Activated CD8-positive, alpha-beta memory T cell treated with anti-CD3 and anti-CD28 coated beads for 48 hours (primary cell): ENCODE data around the gene BBOF1.

ENCODE experiments used
- DNase-seq, 3 experiments: peaks; one replicate each; pipeline ENCODE4 v3.0.0-alpha.2; 2020; ENCODE audit warnings: low read depth in 2 of 3, low spot score in 2 of 3

The BBOF1 gene

DNA sequence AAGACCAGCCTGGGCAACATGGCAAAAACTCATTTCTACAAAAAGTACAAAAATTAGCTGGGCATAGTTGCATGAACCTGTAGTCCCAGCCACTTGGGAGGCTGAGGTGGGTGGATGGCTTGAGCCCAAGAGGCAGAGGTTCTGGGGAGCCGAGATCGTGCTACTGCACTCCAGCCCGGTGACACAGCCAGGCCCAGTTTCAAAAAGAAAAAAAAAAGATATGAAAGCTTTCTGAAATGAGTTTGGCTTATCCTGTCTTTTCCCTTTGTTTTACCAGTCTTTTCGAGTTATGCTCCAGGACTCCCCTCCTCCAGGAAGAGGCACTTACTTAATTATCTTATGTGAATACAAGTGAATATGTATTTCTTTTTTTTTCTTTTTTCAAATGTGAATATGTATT is 3.2 kb downstream of the BBOF1 start:
- DNase-seq, result no peak

DNA sequence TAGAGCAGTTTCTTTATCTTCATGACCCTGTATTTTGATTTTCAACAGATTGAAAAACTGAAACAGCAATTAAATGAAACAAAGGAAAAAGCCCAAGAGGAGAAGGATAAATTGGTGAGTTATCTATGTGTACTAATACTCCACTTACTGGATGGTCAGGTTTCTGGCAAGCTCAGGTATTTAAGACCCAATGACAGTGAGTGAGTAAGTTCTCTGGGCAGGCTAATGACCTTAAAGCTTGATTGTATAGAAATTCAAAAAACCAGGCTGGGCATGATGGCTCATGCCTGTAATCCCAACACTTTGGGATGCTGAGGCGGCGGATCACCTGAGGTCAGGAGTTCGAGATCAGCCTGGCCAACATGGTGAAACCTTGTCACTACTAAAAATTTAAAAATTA is 10.0 kb downstream of the BBOF1 start:
- DNase-seq, result no peak

DNA sequence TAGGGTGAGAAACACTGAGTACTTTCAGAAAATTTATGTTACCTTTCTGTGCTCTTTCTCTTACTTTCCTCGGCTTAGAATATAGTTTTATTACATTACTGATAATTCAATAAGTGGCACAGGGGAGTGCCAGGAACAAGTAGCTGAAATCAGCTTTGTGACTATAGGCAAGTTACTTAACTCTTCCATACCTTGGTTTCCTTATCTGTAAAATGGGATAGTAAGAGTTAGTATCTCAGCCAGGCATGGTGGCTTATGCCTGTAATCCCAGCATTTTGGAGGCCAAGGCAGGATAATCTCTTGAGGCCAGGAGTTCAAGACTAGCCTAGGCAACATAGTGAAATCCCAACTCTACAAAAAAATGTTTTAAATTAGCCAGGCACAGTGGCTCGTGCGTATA is 15.4 kb downstream of the BBOF1 start:
- no peak for DNase-seq

DNA sequence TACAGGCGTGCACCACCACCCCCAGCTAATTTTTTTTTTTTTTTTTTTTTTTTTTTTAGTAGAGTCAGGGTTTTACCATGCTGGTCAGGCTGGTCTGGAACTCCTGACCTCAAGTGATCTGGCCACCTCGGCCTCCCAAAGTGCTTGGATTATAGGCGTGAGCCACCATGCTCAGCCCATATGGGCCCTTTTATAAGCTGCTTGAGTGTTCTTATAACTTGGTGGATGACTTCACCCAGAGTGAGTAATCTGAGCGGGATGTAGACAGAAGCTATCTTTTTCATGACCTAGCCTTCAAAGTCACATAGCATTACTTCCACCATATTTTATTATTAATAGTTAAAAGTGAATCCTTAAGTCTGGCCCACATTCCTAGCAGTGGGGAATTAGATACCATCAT is 16.4 kb downstream of the BBOF1 start:
- DNase-seq, result no peak

DNA sequence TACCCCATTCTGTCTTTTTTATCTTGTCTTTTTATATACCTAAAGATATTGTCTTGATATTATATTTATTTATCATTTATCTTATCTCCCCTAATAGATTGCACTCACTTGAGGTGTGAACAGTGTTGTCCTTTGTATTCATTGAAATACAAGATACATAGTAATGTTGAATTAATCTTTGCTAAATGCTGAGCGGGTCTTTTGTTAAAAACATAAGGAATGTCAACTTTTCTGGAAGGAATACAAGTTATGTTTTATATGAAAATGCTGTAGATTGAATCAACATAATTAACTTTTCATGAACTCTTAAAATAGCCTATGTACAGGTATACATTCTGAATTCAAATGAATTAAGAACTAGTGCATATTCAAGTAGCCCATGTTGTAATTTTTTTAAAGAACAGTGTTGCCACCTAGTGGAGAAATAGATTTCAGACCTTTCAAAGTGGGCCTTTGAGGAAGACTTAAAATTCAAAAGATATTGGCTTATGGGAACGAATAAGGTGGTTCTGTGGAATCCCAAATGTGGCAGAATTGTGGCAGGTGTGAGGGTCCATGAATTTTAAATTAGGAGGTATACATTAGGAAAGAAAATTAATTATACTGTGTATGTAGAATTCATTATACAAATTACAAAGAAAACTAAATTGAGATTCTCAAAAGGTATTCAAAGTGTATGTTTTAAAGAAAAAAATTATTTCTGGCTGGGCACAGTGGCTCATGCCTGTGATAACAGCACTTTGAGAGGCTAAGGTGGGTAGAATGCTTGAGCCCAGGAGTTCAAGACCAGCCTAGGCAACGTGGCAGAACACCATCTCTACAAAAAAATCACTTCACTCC is 19.1 kb downstream of the BBOF1 start:
- no peak for DNase-seq

DNA sequence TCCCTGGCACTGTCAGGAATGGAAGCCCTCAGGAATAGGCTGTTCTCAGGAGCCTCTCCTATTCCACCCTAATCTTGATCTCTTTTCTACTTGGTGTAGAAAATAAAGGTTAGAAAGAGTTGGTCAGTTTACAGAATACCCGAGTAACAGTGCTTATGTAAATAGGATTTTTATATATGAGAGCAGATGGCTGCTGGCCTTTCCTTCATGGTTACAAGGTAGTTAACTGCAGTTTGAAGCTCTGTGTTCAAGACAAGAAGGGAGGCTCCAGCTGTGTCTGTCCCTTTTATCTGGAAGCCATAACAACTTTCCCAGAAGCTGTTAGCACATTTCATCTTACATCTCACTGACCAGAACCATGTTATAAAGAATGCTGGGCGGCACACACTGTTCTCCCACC is 23.1 kb downstream of the BBOF1 start:
- DNase-seq, result no peak

DNA sequence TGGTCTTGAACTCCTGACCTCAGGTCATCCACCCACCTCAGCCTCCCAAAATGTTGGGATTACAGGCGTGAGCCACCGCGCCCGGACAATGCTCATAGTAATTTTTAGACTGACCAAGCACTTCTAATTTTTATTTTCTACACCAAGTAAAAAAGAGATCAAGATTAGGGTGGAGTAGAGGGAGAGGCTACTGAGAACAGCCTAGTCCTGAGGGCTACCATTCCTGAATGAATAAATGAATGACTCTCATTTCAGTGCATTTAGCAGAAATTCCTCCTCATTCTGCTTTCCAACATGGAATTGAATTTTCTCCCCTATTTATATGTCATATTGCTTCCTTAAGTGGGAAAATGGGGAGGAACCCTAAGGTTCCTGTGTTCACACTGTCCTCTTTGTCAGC is 26.4 kb downstream of the BBOF1 start:
- DNase-seq, result no peak

DNA sequence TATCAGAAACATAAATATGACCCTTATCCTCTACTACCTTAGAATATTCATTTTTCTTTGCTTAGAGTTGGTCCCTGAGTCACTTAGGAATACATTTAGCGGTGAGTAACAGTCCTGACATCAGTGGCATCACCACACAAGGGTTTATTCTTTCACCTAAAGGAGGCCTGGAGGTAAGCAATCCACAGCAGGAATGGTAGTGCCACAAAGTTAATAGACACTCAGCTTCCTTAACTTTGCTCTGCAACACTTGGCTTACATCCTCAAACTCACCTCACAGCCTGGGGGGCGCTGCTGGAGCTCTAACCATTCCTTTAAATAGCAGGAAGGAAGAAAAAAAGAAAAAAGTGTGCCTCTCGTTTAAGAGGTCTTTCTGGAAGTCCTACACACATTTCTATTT is 29.1 kb downstream of the BBOF1 start:
- no peak for DNase-seq

DNA sequence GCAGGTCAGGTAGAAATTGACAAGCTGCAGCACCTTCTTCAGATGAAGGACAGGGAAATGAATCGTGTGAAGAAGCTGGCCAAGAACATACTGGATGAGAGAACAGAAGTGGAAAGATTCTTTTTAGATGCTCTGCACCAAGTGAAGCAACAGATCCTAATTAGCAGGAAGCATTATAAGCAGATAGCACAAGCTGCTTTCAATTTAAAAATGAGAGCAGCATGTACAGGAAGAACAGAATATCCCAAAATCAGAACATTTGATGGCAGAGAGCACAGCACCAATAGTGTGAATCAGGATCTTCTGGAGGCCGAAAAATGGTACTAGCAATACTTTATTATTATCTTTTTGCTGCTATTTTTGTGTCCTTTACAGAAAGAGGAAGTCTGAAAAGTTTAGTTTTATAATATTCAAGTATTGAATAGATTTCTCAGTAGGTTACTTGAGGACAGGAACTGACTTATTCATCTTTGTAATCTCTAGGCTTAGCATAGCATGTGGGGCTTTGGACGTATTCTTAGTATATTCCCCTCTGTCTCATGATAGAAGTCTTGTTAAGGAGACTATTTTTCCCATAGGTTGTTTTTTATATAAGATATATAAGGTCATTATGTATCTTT is 30.8 kb downstream of the BBOF1 start:
- no peak for DNase-seq

DNA sequence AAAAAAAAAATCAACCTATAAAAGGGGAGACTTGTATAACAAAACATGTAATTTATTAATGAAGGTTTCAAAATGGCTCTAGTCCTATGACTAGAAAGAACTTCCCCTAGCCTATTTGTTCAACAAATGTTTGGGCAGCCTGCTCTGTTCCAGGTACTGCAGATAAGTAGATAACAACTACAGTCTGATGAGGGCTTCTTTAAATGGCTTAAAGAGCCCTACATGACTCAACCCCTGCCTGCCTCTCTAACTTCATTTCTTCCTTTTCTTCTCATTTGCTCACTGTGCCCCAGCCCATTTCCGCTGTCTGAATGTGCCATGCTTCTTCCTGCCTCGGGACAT is 43.6 kb downstream of the BBOF1 start:
- DNase-seq, result no peak

DNA sequence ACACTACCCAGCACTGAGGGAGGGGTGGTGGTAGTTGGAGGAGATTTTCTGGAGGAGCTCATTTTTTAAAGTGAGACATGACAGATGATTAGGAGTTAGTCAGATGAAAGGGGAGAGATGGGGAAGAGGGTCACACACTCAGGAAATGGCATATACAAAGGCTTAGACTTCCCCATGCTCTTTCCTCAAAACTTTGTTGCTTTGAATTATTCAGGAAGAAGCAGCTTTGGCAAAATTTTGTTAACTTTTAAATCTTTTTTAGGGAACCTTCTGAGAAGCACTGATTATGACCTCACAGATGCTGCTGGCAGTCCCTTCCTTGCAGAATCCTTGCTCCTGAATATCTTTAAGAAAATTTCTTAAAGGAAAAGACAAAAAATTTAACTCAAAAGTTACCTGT is 45.3 kb downstream of the BBOF1 start:
- DNase-seq, result no peak

DNA sequence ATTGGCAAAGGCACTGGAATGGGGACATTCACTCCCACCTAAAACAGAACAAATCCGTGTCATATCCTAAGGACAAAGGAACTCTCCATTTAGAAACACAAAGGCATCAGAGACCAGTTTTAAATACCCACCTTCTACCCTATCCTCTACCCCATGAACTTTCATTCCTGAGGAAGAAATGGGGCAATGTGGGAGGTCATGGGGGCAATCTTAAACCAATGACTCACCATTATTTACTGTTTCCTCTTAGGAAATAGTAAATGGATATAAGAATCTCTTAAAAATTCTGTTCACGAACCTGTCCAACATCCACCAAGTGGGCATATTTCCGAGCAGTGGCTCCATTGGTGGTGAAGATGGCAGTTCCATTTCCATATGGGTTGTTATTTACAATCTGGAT is 45.7 kb downstream of the BBOF1 start:
- DNase-seq, result no peak

DNA sequence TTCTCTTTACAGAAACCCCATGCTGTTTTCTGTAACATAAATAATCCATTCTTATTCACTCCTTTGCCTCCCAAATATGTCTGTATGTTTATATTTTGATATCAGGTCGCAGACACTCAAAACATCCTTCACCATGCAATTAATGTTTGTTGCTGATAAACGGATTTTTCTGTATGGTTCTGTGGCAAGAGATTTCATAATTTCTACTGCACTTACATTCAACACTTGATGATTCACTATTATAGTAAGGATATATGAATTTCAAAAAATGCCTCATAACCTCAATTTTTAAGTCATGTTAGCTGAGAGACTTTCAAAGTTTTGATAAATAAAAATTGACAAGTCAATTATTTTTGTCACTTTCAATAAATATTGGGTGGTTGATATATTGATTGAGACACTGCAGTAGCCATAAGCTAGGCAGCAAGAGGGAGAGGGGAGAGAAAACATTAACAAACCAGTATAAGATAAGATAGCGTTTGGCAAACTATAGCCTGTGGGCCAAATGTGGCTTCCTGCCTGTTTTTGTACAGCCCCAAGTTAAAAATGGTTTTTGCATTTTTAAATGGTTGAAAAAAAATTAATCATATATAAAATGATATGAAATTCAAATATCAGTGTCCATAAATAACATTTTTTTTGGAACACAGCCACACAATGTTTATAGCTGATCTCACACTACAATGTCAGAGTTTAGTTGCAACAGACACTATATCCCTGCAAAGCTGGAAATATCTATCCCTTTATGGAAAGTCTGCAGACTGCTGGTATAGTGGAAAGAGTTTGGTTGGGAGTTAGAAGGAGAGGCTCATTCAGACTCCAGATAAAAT is 46.8 kb downstream of the BBOF1 start:
- DNase-seq, result no peak

DNA sequence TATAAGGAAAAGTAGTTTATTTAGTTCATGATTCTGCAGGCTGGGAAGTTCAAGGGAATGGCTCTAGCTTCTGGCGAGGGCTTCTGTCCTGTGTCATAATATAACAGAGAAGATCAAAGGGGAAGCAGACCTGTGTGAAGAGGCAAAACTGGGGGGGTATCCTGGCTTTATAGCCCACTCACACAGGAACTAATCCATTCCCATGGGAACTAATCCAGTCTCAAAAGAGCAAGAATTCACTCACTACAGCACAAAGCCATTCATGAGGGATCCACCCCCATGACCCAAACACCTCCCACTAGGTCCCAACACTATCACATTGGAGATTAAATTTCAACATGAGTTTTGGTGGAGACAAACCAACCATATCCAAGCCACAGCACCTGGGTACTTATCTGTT is 58.3 kb downstream of the BBOF1 start:
- DNase-seq, result no peak

DNA sequence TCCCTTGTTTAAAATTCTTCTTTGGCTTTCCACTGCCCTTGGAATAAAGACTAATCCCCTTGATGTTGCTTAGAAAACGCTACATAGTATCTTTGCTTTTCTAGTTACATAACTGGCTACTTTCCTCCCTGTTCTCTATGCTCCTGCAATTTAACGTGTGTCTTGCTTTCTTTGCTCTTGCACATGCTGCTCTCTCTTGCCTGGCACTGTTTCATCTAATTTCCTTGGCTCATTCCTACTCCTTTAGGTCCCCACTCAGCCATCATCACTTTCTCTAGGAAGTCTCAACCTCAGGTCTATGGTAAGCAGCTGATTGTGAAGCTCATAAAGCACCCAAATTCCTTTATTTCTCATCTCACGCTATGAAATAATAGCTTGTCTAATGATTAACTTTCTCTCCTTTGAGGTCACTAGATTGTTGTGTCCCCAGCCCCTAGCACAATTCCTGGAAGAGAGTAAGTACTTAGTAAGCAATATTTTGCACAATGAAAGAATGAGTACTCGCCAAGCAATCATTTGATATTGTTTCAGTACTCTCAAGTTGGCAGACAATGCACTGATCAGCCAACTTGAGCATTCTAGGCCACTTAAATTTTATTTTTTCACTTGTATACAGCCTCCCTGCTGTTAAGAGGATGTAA is 61.8 kb downstream of the BBOF1 start:
- no peak for DNase-seq

DNA sequence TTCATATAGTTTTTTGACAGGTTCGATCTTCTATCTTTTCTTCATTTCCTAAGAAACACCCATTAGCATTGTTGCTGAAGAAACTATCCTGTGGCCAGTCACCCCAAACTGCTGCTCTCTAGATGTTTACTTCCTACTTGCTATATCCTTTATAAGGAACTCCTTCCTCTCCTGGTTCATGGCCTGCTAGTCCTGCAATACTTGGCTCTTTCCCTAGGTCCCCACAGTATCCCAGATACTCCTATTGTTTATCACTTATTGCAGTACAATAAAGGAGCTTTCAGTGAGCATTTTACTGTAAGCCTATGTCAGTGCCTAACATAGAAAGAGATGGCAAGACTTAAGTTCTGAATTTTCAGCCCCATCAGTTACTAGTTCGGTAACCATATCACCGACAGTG is 62.3 kb downstream of the BBOF1 start:
- no peak for DNase-seq

DNA sequence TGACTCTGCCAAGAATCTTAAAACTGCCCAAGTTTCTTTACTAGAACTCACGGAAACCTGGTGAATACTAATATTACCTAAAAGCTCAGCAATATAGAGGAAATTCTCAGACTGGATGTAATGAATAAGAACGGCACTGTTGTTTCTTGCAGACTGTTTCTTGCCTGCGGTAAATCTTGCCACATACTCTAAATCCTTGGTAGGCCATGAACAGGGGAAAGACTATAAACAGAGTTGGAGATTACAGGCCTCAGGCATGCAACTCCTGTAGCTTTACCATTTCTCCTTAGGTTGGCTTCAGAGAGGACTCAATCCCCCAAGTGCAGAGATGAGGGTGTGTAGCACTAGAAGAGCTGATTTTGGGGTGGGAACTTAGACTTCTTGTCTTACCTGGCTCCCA is 64.0 kb downstream of the BBOF1 start:
- DNase-seq, result no peak

DNA sequence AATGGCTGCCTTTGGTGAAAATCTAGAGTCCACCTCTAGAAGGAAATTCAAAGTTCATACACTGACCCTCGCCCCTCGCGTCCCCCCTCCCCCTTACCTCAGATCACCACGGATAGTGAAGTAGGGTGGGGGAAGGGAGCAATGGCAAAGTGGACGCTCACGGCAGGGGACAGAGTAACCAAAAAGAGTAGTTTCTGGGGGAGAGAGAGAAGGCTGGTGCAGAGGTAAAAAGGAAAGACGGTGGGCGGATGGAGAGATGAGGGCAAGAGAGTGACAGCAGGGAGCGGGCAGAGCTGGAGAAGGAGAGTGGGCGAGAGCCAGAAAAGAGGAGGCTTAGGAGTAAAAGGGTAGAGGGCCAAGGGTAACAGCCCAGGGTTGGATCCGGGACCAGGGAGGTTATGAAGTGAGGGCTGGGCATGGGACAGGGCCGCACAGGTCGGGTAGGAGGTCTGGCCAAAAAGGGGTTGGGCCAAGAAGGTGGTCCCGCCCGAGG is 64.7 kb downstream of the BBOF1 start:
- DNase-seq, result peak in 1 of 3 experiments; percentile 1

DNA sequence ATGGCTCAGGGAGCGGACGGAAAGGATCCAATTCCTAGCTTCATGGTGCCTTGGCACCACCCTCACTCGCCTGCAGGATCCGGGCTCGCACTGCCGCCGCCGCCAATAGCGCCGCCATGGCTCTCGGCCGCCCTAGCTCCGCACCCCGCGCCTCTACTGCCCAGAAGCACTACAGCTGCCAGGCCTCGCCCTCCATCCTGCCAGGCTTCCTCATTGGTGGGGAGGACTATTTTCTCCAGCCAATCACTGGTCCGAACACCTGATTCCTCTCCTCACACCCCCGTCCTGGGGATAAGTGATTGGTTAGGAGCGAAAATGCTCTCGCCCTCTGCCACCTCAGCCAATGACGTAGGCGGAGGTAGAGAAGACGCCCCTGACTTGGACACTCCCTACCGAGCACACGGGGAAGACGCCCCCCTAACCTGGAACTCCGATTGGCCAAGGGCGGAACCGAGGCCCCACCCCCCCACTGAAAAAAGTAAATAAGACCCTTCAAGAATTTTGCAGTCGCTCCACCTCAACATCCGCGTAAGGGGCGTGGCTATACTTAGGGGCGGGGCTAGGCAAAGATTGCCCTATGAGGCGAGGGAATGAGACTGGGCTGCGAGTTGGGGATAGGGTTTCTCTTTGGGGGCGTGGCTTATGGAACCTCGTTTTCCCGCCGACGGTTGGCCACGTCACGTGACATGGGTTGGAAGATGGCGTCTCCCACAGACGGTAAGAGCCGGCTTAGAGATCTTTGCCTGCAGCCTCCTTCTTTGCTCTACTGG is 65.3 kb downstream of the BBOF1 start, which contains the start of the genes ALDH6A1 and LIN52:
ALDH6A1 (minus strand) TSS at position 177 of the 770 bp plus-strand sequence; CDS start at position 118, 59 bp downstream.
LIN52 (plus strand) TSS at position 680 of the 770 bp plus-strand sequence; CDS start at position 699, 19 bp downstream.
- DNase-seq, result peak; percentile 98 to 99 (median 99)

DNA sequence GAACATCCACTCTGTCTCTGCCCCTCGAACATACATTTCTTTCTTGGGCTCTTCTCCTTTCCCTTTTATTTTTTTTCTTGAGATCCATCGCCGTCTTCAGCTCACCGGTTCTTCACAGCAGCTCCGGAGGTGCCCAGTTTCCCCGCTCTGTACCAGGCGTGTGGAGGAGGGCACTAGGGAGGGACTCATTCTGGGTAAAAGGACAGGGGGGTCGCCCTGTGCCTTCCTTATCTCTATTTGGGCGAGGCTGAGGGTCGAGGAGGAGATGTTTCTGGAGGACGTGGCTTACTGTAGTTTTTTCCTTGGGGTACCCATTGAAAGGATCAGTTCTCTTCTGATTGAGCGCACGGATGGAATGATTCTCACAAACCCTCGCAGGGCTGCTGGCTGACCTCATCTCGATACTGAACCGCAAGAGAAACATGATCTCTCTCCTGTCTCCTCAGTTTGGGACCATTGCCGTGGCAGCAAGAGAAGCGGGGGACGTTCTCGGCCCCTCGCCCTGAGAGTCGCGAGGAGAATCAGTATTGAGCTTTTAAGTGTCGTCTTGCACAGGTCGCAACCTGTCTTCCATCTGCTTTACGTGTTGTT is 66.0 kb downstream of the BBOF1 start:
- DNase-seq, result peak in 1 of 3 experiments; percentile 18
